Trophoblast cell (in vitro differentiated cells and primary cell): ENCODE results near the gene TAS2R9.
"Not testable (repeated sequence)": the region's sequence is repeated elsewhere in the genome, so short reads cannot be mapped to it uniquely, and the experiment has no call there.

Source experiments
- DNase-seq, 2 donors: peaks; one replicate each; pipeline ENCODE4 v3.0.0-alpha.2; 2016
- H2AFZ ChIP-seq: 2 replicates; pipeline ENCODE4 v1.6.1; 2013; ENCODE audit warnings: low read length, moderate library complexity, mild to moderate bottlenecking; ENCODE audit not compliant: insufficient read depth, poor library complexity
- H2AK5ac ChIP-seq: 2 replicates; pipeline ENCODE4 v1.6.1; 2013; ENCODE audit warnings: mild to moderate bottlenecking, low read length
- H2BK120ac ChIP-seq: 2 replicates; pipeline ENCODE4 v1.6.1; 2013; ENCODE audit warnings: low read length, mild to moderate bottlenecking, moderate library complexity; ENCODE audit not compliant: insufficient read depth, poor library complexity
- H2BK12ac ChIP-seq: 2 replicates; pipeline ENCODE4 v1.6.1; 2013; ENCODE audit warnings: mild to moderate bottlenecking, low read length, moderate library complexity
- H2BK5ac ChIP-seq: 2 replicates; pipeline ENCODE4 v1.6.1; 2013; ENCODE audit warnings: low read length, low read depth, moderate library complexity, mild to moderate bottlenecking; ENCODE audit not compliant: poor library complexity
- H3K14ac ChIP-seq: 2 replicates; pipeline ENCODE4 v1.6.1; 2013; ENCODE audit warnings: mild to moderate bottlenecking, low read length
- H3K18ac ChIP-seq: 2 replicates; pipeline ENCODE4 v1.6.1; 2013; ENCODE audit warnings: mild to moderate bottlenecking, low read length
- H3K23ac ChIP-seq: 2 replicates; pipeline ENCODE4 v1.6.1; 2013; ENCODE audit warnings: low read length
- H3K27ac ChIP-seq: 2 replicates; pipeline ENCODE4 v1.5.1; 2013; ENCODE audit warnings: low read depth, mild to moderate bottlenecking, inconsistent platforms, low read length, moderate library complexity
- H3K27me3 ChIP-seq: 2 replicates; pipeline ENCODE4 v1.6.1; 2013; ENCODE audit warnings: inconsistent platforms, mild to moderate bottlenecking, low read length, moderate library complexity; ENCODE audit not compliant: insufficient read depth
- H3K36me3 ChIP-seq, 2 experiments: 1 replicate in 1 of 2; 2 replicates in 1 of 2; pipeline ENCODE4 v1.6.1; 2013; ENCODE audit warnings: low read length in 2 of 2, mild to moderate bottlenecking in 2 of 2, moderate library complexity in 1 of 2; ENCODE audit not compliant: insufficient read depth in 2 of 2, control insufficient read depth in 1 of 2
- H3K4ac ChIP-seq: 2 replicates; pipeline ENCODE4 v1.6.1; 2013; ENCODE audit warnings: low read depth, mild to moderate bottlenecking, low read length, moderate library complexity
- H3K4me1 ChIP-seq, 2 experiments: 1 replicate in 1 of 2; 2 replicates in 1 of 2; pipeline ENCODE4 v1.6.1; 2013; ENCODE audit warnings: low read length in 2 of 2, mild to moderate bottlenecking in 2 of 2, moderate library complexity in 1 of 2; ENCODE audit not compliant: insufficient read depth in 2 of 2, control insufficient read depth in 1 of 2
- H3K4me2 ChIP-seq: 2 replicates; pipeline ENCODE4 v1.6.1; 2013; ENCODE audit warnings: inconsistent platforms, mild to moderate bottlenecking, low read length, moderate library complexity
- H3K4me3 ChIP-seq: 2 replicates; pipeline ENCODE4 v1.5.1; 2013; ENCODE audit warnings: mild to moderate bottlenecking, low read depth, low read length, inconsistent platforms
- H3K79me1 ChIP-seq: one replicate; pipeline ENCODE4 v1.6.1; 2013; ENCODE audit warnings: low read length
- H3K79me2 ChIP-seq: 2 replicates; pipeline ENCODE4 v1.6.1; 2013; ENCODE audit warnings: low read length, mild to moderate bottlenecking; ENCODE audit not compliant: control insufficient read depth, insufficient read depth, poor library complexity
- H3K9ac ChIP-seq: 2 replicates; pipeline ENCODE4 v1.6.1; 2013; ENCODE audit warnings: mild to moderate bottlenecking, low read length
- H3K9me3 ChIP-seq: 2 replicates; pipeline ENCODE4 v1.6.1; 2013; ENCODE audit warnings: low read depth, mild to moderate bottlenecking, control low read depth, inconsistent platforms, low read length; ENCODE audit not compliant: insufficient read depth
- H4K12ac ChIP-seq: 2 replicates; pipeline ENCODE4 v1.6.1; 2013; ENCODE audit warnings: low read depth, mild to moderate bottlenecking, low read length, moderate library complexity
- H4K8ac ChIP-seq: 2 replicates; pipeline ENCODE4 v1.6.1; 2013; ENCODE audit warnings: low read depth, mild to moderate bottlenecking, low read length, moderate library complexity
- H4K91ac ChIP-seq: one replicate; pipeline ENCODE4 v1.6.1; 2013; ENCODE audit warnings: low read depth, mild to moderate bottlenecking, low read length, moderate library complexity
- WGBS: extraction: QIAGEN DNeasy Blood & Tissue Kit; methylation state at CpG from one replicate; pipeline ENCODE4 v1.1.7; 2013; ENCODE audit warnings: missing lambda C conversion rate; ENCODE audit not compliant: insufficient read length, insufficient coverage; ENCODE audit errors: extremely low coverage; 5-methylcytosine and 5-hydroxymethylcytosine counted together

TAS2R9 gene

GRCh38 chr12:10791769-10792168, 18.2 kb downstream of the TAS2R9 start:
- not testable (repeated sequence) for H3K14ac ChIP-seq, H2BK120ac ChIP-seq, H3K27ac ChIP-seq, H3K18ac ChIP-seq, H3K36me3 ChIP-seq, H3K4me2 ChIP-seq, H3K27me3 ChIP-seq, H2AFZ ChIP-seq, H3K79me1 ChIP-seq, H4K12ac ChIP-seq, H3K4me3 ChIP-seq, H4K8ac ChIP-seq, H3K79me2 ChIP-seq, H3K4me1 ChIP-seq, H2BK5ac ChIP-seq, DNase-seq, H4K91ac ChIP-seq, H3K23ac ChIP-seq, H3K9me3 ChIP-seq, H2BK12ac ChIP-seq, H3K4ac ChIP-seq, H3K9ac ChIP-seq, H2AK5ac ChIP-seq
- no CpG with 5 or more reads among the region's 4 CpGs for WGBS

GRCh38 chr12:10783252-10783651, 26.7 kb downstream of the TAS2R9 start:
- no peak overlapping the region for H3K4ac ChIP-seq
- no peaks in the 10 kb centered on the region for H3K36me3 ChIP-seq
- no peak overlapping the region for H3K14ac ChIP-seq
- no peak overlapping the region for H4K8ac ChIP-seq
- H2BK120ac ChIP-seq = no peak overlapping the region
- no peak overlapping the region for H2BK12ac ChIP-seq
- no peak overlapping the region for H2BK5ac ChIP-seq
- no peak overlapping the region for H3K9ac ChIP-seq
- peak in 1 of 2 donors; percentile 1 for DNase-seq
- no peak overlapping the region for H4K91ac ChIP-seq
- H3K4me1 ChIP-seq = no peaks in the 10 kb centered on the region
- H2AFZ ChIP-seq = no peak overlapping the region
- no peak overlapping the region for H4K12ac ChIP-seq
- H3K4me3 ChIP-seq = no peak overlapping the region
- H3K9me3 ChIP-seq = no peaks in the 10 kb centered on the region
- no peak overlapping the region for H3K4me2 ChIP-seq
- H3K27ac ChIP-seq = no peak overlapping the region
- H3K23ac ChIP-seq = no peak overlapping the region
- no CpG with 5 or more reads among the region's 5 CpGs for WGBS
- H2AK5ac ChIP-seq = no peak overlapping the region
- no peaks in the 10 kb centered on the region for H3K27me3 ChIP-seq
- H3K79me2 ChIP-seq = no peaks in the 10 kb centered on the region
- H3K18ac ChIP-seq = no peak overlapping the region
- H3K79me1 ChIP-seq = no peaks in the 10 kb centered on the region

- no peak overlapping the region for H3K18ac ChIP-seq
- no peaks in the 10 kb centered on the region for H3K79me2 ChIP-seq
- no peak overlapping the region for H2BK120ac ChIP-seq
- no peak overlapping the region for H2BK5ac ChIP-seq
- H3K9ac ChIP-seq = no peak overlapping the region
- H4K8ac ChIP-seq = no peak overlapping the region
- no peaks in the 10 kb centered on the region for H3K4me1 ChIP-seq
- no peak for DNase-seq
- no peak overlapping the region for H3K14ac ChIP-seq
- no peaks in the 10 kb centered on the region for H3K36me3 ChIP-seq
- no peaks in the 10 kb centered on the region for H3K27me3 ChIP-seq
- no peak overlapping the region for H3K4me2 ChIP-seq
- no peaks in the 10 kb centered on the region for H3K79me1 ChIP-seq
- no peak overlapping the region for H3K4ac ChIP-seq
- H2AFZ ChIP-seq = no peak overlapping the region
- H3K27ac ChIP-seq = no peak overlapping the region
- H2AK5ac ChIP-seq = no peak overlapping the region
- H2BK12ac ChIP-seq = no peak overlapping the region
- WGBS = no CpG with 5 or more reads among the region's 2 CpGs
- H4K12ac ChIP-seq = no peak overlapping the region
- H3K23ac ChIP-seq = peak overlapping the region; percentile 49
- no peak overlapping the region for H3K4me3 ChIP-seq
- H4K91ac ChIP-seq = no peak overlapping the region
- no peaks in the 10 kb centered on the region for H3K9me3 ChIP-seq
Measured at GRCh38 chr12:10779103-10779502, 30.9 kb downstream of the TAS2R9 start.

GRCh38 chr12:10771132-10771733, 38.7 kb downstream of the TAS2R9 start:
- H2AFZ ChIP-seq = no peak overlapping the region
- H3K27ac ChIP-seq = no peak overlapping the region
- H3K27me3 ChIP-seq = no peaks in the 10 kb centered on the region
- H2AK5ac ChIP-seq = no peak overlapping the region
- no peak overlapping the region for H4K8ac ChIP-seq
- peak in 1 of 2 donors; percentile 49 for DNase-seq
- WGBS = no CpG with 5 or more reads among the region's 1 CpG
- H3K9me3 ChIP-seq = no peaks in the 10 kb centered on the region
- no peaks in the 10 kb centered on the region for H3K4me1 ChIP-seq
- no peak overlapping the region for H3K4ac ChIP-seq
- H2BK12ac ChIP-seq = no peak overlapping the region
- H2BK5ac ChIP-seq = no peak overlapping the region
- no peak overlapping the region for H3K9ac ChIP-seq
- no peak overlapping the region for H3K18ac ChIP-seq
- H4K91ac ChIP-seq = no peak overlapping the region
- H3K14ac ChIP-seq = no peak overlapping the region
- no peaks in the 10 kb centered on the region for H3K79me1 ChIP-seq
- H3K36me3 ChIP-seq = no peaks in the 10 kb centered on the region
- H3K4me2 ChIP-seq = no peak overlapping the region
- no peak overlapping the region for H4K12ac ChIP-seq
- no peak overlapping the region for H3K23ac ChIP-seq
- no peaks in the 10 kb centered on the region for H3K79me2 ChIP-seq
- no peak overlapping the region for H2BK120ac ChIP-seq
- H3K4me3 ChIP-seq = no peak overlapping the region
